ENCODE data around the gene RAB20.

GRCh38 chr13:110575322-110576069 is 14.0 kb upstream of the RAB20 start:
- no peak for TF ChIP-seq POLR2A (IDR thresholded peaks at IDR 0.05)
- no peak for TF ChIP-seq CTCF (IDR thresholded peaks at IDR 0.05)
- TF ChIP-seq EP300 (IDR thresholded peaks at IDR 0.05): no peak
